ENCODE data around the gene MOB2.

MOB2 gene

GRCh38 chr11:1450344-1450875, 36.2 kb downstream of the MOB2 start:
- no peak for DNase-seq (ENCODE audit: low read depth)
- H3K4me3 ChIP-seq (ENCODE audit: low read depth, low read length), result no peak overlapping the region

GRCh38 chr11:1449490-1450243, 36.9 kb downstream of the MOB2 start:
- no peak for DNase-seq (ENCODE audit: low read depth)
- H3K4me3 ChIP-seq (ENCODE audit: low read depth, low read length), result no peak overlapping the region

DNA sequence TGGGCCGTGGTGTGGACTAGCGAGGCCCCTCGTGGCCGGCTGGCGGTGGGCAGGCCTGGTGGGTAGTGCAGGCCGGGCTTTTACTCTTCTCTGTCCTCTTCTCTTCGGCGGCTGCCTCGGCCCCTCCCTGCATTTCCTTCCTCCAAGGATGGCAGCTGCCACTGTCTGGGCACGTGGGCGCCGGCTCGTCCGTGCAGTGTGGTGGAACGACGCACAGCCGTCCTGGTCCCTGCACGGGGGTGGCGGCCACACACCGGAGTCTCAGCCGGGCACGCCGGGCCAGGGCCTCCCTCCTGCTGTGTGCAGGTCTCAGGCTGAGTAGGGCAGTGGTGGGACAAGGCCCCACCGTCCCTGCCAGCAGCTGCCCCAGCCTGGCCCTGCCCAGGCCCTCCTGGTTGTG, 37.7 kb downstream of the MOB2 start:
- DNase-seq (ENCODE audit: low read depth), result no peak
- no peak overlapping the region for H3K4me3 ChIP-seq (ENCODE audit: low read depth, low read length)

- H3K4me3 ChIP-seq (ENCODE audit: low read depth, low read length), result no peak overlapping the region
- DNase-seq (ENCODE audit: low read depth), result no peak
Observed at GRCh38 chr11:1447845-1448825, 38.4 kb downstream of the MOB2 start.

DNA sequence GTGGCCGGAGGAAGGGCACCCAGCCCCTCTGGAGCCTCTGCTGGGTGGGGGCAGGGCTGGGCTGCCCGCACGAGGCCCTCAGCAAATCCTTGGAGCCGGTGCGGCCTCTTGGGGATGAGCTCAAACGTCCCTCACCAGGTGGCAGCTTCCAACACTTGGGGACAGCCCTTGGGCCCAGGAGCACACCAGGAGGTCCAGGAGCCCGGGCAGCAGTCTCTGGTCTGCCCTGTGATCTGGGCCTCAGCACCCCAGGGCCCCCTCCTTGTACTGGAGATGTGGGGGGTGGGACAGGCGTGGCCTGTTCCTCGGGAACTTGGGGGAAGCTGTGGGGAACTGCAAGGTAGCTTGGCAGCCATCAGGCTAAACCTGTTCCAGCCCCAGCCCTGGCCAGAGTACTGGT, 40.0 kb downstream of the MOB2 start:
- no peak for DNase-seq (ENCODE audit: low read depth)
- H3K4me3 ChIP-seq (ENCODE audit: low read depth, low read length), result no peak overlapping the region

DNA sequence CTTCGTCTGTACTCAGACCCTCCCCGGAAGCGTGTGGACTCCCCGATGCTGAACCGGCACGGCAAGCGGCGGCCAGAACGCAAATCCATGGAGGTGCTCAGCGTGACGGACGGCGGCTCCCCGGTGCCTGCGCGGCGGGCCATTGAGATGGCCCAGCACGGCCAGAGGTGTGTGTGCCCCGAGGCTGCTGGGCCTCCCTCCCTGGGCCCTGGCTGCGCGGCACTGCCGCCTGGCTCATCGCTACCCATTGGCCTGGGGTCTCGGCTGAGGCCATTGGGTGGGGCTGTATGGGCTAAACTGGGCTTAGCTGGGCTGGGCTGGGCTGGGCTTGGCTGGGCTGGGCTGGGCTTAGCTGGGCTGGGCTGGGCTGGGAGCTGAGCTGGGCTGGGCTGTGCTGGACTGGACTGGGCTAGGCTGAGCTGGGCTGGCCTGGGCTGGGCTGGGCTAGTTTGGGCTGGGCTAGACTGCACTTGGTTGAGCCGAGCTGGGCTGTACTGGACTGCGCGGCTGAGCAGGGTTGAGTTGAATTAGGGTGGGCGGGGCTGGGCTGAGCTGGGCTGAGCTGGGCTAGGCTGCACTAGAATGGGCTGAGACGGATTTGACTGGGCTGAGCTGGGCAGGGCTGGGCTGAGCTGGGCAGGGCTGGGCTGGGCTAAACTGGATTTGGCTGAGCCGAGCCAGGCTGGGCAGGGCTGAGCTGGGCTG, 40.7 kb downstream of the MOB2 start:
- DNase-seq (ENCODE audit: low read depth), result no peak
- no peak overlapping the region for H3K4me3 ChIP-seq (ENCODE audit: low read depth, low read length)

GRCh38 chr11:1444823-1445422, 41.7 kb downstream of the MOB2 start:
- no peak for DNase-seq (ENCODE audit: low read depth)
- no peak overlapping the region for H3K4me3 ChIP-seq (ENCODE audit: low read depth, low read length)

- H3K4me3 ChIP-seq (ENCODE audit: low read depth, low read length), result no peak overlapping the region
- DNase-seq (ENCODE audit: low read depth), result no peak
Observed at GRCh38 chr11:1444321-1444720, 42.3 kb downstream of the MOB2 start.

GRCh38 chr11:1443737-1444136, 42.8 kb downstream of the MOB2 start:
- DNase-seq (ENCODE audit: low read depth), result no peak
- no peak overlapping the region for H3K4me3 ChIP-seq (ENCODE audit: low read depth, low read length)

DNA sequence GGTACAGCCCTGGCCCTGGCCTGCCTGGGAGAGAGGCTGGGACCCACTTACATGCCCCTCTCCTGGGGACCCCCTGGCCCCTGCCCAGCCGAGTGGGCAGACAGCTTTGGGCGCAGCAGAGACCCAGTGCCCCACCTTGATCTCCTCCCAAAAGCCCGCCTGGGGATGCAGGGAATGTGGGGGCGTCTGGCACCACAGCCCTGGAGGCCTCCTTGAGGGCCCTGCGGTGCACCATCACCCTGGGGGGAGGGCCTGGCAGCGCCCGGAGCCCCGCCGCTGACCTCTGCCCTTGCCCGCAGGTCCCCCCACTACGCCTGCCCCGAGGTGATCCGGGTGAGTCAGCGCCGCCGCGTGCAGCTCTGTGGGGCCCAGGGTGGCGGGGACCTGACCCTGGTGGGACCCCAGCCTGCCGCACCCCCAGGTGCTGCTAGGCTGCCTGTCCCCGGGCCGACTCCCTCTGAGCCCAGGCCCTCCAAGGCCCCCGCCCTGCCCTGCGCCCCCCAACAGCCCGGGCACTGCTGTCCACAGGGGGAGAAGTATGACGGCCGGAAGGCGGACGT, 43.7 kb downstream of the MOB2 start:
- DNase-seq (ENCODE audit: low read depth), result no peak
- no peak overlapping the region for H3K4me3 ChIP-seq (ENCODE audit: low read depth, low read length)

DNA sequence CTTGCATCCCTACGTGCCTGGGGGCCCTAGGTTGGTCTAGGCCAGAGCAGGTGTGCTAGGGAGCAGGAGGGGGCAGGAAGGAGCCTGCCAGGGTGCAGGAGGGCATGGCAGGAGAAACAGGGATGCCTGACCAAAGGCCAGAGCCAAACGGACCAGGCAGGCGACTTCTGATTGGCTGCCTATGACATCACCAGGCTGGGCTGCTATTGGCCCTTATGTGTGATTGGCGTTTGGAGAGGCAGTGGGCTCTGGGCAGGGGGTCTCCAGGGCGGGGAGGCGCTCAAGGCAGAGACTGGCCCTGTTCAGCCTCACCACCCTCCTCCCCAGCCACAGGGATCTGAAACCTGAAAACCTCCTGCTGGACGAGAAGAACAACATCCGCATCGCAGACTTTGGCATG, 44.4 kb downstream of the MOB2 start:
- DNase-seq (ENCODE audit: low read depth), result no peak
- H3K4me3 ChIP-seq (ENCODE audit: low read depth, low read length), result no peak overlapping the region

DNA sequence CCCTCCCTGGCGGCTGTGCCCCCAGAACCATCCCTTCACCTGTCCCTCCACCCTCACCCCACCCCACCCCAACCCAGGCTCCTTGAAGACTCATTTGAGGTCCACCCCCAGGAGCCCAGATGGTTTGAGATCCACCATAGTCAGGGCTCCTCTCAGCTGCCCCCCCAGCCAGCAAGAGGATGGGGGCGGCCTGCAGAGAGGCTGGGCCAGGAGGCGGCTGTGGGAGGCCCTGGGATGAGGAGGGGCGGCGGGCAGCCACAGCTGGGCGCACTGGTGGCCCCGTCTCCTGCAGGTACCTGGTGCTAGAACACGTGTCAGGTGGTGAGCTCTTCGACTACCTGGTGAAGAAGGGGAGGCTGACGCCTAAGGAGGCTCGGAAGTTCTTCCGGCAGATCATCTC, 46.1 kb downstream of the MOB2 start:
- DNase-seq (ENCODE audit: low read depth), result no peak

GRCh38 chr11:1440066-1440465, 46.5 kb downstream of the MOB2 start:
- DNase-seq (ENCODE audit: low read depth), result no peak

More for the DNA sequence above, 46.1 kb downstream of the MOB2 start:
- H3K4me3 ChIP-seq (ENCODE audit: low read depth, low read length), result no peak overlapping the region

GRCh38 chr11:1439341-1439740, 47.2 kb downstream of the MOB2 start:
- H3K4me3 ChIP-seq (ENCODE audit: low read depth, low read length), result no peak overlapping the region
- DNase-seq (ENCODE audit: low read depth), result no peak

More at GRCh38 chr11:1440066-1440465, 46.5 kb downstream of the MOB2 start:
- H3K4me3 ChIP-seq (ENCODE audit: low read depth, low read length), result no peak overlapping the region

DNA sequence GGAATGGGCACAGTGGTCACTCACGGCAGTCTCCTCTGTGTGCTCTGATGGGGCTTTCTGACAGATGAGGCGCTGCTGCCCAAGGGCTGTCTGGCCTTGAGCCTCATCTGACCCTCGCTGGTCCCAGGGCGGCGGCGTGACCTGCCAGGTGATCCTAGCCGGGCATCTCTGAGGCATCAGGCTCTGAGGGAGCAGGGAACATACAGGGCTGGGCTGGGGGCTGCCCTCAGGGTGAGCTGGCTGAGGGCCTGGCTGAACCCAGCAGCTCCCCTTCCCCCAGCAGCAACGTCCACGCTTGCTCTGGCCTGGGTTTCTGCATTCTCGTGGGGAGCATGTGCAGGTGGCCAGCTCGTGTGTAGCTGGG, 47.6 kb downstream of the MOB2 start:
- no peak overlapping the region for H3K4me3 ChIP-seq (ENCODE audit: low read depth, low read length)
- DNase-seq (ENCODE audit: low read depth), result no peak

DNA sequence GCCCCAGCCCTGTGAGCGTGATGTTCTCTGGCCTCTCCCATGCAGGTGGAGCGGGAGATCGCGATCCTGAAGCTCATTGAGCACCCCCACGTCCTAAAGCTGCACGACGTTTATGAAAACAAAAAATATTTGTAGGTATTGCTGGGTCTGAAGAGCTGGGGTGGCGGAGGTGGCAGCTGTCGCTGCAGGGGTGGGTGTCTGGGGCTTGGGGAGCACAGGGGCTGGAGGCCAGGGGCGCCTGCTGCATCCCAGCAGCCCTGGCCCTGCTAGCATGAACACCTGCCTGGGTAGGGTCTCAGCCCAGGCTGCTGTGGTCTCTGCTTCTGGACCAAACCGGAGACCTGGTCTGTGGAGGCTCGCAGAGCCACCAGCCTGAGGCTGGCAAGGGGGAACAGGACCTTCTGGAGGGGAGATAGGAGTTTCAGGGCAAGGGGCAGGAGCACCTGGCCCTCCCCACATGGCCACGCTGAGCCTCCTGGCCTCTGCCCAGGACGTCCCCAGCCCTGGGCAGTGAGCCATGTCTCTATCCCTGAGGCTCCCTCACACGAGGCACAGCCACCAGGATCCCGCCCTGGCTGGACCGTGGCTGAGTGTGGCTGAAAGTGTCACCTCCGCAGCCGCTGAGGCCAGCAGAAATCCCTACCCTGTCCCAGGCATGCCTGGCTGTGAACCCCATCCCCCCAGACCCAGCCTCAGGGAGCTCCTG, 48.2 kb downstream of the MOB2 start:
- no peak overlapping the region for H3K4me3 ChIP-seq (ENCODE audit: low read depth, low read length)
- DNase-seq (ENCODE audit: low read depth), result no peak

DNA sequence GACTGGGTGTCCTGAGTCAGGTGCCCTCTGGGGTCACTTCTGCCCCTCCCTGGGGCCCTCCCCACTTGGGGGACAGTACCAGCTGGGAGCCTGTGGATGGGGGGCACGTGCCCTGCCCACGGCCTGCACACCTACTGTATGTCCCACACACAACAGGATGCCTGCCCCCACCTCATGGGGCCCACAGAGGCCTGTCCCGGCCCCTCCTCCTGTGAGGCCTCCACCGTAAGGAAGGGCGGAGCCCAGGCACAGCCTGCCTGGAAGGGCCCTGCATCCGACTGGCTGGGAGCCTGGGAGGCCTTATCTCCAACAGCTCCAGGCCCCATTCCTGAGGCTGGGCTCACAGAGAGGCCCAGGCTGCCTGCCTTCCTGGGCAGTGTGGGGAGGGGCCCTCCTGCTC, 49.1 kb downstream of the MOB2 start:
- no peak overlapping the region for H3K4me3 ChIP-seq (ENCODE audit: low read depth, low read length)
- no peak for DNase-seq (ENCODE audit: low read depth)

DNA sequence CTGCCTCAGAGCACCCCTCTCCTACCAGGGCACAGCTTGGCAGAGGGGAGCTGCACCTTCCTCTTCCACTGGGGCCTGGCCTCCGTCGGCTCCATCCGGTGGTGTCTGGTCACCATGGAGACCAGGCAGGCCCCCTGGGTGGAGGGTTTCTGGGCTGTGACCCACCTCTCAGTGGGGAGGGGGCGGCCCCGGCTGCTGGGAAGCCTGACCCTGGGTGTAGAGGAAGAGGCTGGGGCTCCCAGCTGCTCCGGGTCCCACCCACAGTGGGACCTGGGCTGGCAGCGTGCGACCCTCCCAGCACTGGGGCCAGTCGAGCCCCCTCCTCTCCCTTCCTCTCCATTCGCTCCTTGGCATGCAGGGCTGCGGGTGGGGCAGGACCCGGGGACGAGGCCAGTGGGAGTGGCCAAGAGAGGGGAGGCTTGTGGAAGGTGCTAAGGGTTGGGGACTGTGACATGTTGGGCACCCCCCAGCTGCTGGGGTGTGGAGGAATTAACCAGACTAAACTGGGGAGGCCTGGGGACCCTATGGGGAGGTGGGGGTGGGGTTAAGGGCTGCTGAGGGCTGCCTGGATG, 50.0 kb downstream of the MOB2 start:
- DNase-seq (ENCODE audit: low read depth), result no peak
- no peak overlapping the region for H3K4me3 ChIP-seq (ENCODE audit: low read depth, low read length)

Measured in skeletal muscle cell (primary cell).